Forelimb muscle (tissue), 1 donor: Measurements from ENCODE around the gene H2BK1. TPM values are rescaled to one million over a fixed set of nuclear protein-coding genes. Genes with fewer than 3 reads are reported as not detected.

Experiments used
- DNase-seq: peaks from one replicate; pipeline ENCODE4 v3.0.0-alpha.2; 2013; ENCODE audit warnings: low read depth
- polyA plus RNA-seq: library from polyadenylated mRNA; unstranded; fragments of 120-200 nt; gene quantifications from one replicate; pipeline ENCODE4 v1.2.1, GENCODE V29; 2013; ENCODE audit not compliant: insufficient read length

The H2BK1 gene
- polyA plus RNA-seq, 1 donor: not detected

- DNase-seq: no peak
Observed at GRCh38 chr7:151245360-151246101, 35.2 kb upstream of the H2BK1 start.

GRCh38 chr7:151244841-151245346, 34.6 kb upstream of the H2BK1 start:
- no peak for DNase-seq

GRCh38 chr7:151244196-151244840, 34.0 kb upstream of the H2BK1 start:
- no peak for DNase-seq

- DNase-seq: no peak
Observed at GRCh38 chr7:151243408-151244195, 33.3 kb upstream of the H2BK1 start.

- DNase-seq: no peak
Observed at GRCh38 chr7:151243045-151243349, 32.7 kb upstream of the H2BK1 start.

GRCh38 chr7:151242159-151243044, 32.1 kb upstream of the H2BK1 start:
- DNase-seq: no peak

- DNase-seq: no peak
Observed at GRCh38 chr7:151241755-151242096, 31.4 kb upstream of the H2BK1 start.

GRCh38 chr7:151240942-151241754, 30.9 kb upstream of the H2BK1 start:
- DNase-seq: no peak

- DNase-seq: no peak
Observed at GRCh38 chr7:151240536-151240935, 30.2 kb upstream of the H2BK1 start.

- no peak for DNase-seq
Observed at GRCh38 chr7:151239837-151240459, 29.7 kb upstream of the H2BK1 start.

GRCh38 chr7:151238924-151239836, 28.9 kb upstream of the H2BK1 start:
- no peak for DNase-seq

GRCh38 chr7:151238190-151238810, 28.0 kb upstream of the H2BK1 start:
- no peak for DNase-seq

GRCh38 chr7:151237244-151238189, 27.2 kb upstream of the H2BK1 start:
- DNase-seq: no peak

- DNase-seq: no peak
Observed at GRCh38 chr7:151236406-151236805, 26.1 kb upstream of the H2BK1 start.

- DNase-seq: no peak
Observed at GRCh38 chr7:151235091-151235787, 25.0 kb upstream of the H2BK1 start.

- DNase-seq: no peak
Observed at GRCh38 chr7:151233804-151234203, 23.5 kb upstream of the H2BK1 start.
